Activated CD4-positive, alpha-beta T cell treated with anti-CD3 and anti-CD28 coated beads, Interleukin-2, amount 50 U/mL, for 24 hours (primary cell): ENCODE results near the gene C6.

Source experiments
- DNase-seq, 2 donors: peaks; one replicate each; pipeline ENCODE4 v3.0.0-alpha.2; 2020; ENCODE audit warnings: low read depth in 1 of 2, low spot score in 1 of 2

C6 gene

DNA sequence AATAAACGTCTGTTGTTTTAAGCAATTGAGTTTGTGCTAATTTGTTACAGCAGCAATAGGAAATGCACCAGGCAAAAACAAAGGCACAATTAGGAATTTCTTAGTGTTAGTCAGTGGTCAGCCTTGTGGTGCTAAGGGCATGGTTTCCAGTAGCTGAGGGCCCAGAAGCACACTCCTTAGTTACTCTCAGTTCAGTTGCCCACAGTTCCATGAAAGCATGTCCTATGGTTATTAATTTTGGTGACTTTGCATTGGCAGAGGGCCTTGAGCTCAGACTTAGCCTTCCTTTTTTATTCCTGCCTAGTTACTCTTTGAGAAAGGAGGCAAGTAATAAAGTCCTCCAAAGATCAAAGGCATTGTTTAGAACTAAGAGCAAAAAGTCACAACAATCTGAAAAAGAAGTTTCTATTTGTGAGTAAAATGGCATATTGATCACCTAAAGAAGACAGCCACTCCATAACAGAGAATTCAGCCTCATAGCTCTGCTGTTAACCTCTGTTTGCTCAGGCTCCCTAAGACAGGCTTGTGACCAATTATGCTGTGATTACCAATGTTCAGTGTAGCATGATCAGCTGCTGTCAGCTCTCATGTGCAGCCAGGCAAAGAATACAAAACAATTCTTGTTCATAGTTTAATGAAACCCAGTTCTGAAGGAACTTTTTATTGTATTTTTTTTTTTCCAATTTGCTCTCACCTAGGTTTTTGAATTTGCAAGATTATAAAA, 85.2 kb downstream of the C6 start:
- DNase-seq = no peak

DNA sequence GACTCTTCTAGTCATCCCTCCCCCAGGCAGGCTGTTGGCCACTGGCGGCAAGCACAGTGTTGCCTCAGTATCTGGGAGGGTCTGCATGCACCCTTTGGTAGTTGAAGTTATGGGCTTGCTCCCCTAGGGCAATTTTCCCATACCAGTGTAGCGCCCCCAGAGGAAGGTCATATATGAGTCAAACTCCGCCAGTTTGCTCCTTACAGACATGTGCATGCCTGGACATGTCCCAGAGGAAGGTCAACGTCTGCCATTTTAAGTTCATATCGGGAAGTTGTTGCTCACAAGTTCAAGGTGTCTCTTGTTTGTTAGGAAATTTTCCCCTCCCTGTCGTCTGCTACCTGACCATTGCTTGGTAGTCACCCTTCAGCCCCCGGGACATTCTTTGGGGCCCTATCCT, 90.9 kb downstream of the C6 start:
- no peak for DNase-seq

DNA sequence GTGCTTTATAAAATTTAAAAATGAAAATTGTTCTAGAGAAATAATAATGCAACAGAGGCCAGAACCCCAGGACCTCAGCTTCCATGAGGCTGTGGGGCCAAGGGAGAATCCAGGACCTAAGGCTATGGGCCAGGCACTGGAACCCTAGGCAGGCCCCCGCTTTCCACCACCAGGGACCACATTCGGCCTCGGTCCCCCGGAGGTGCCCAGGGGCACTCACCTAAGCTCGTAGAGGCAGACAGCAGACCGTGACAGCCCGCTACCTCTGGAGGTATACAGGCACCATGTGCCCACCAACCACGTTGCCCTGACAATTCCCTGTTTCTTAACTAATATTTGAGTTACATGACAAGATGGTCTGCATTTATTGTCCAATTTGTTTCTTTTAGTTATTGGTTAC, 92.7 kb downstream of the C6 start:
- DNase-seq = no peak

DNA sequence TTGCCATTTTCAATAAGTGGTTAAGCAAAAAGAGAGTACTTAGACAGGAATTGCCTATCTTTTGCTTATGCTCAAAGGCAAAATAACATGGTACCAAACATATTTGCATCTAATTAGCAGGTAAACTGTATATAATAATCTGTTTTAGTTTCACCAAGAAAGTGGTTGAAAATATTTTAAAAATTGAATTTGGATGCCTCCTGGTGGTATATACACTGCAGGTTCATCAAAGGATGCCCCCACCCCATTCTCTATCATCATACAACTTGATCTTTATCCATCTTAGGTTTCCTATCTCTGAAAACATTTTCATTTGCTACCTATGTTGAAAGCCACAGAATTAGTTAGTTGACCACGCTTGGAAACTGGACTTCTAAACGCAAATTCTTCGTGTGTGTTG, 95.2 kb downstream of the C6 start:
- no peak for DNase-seq

DNA sequence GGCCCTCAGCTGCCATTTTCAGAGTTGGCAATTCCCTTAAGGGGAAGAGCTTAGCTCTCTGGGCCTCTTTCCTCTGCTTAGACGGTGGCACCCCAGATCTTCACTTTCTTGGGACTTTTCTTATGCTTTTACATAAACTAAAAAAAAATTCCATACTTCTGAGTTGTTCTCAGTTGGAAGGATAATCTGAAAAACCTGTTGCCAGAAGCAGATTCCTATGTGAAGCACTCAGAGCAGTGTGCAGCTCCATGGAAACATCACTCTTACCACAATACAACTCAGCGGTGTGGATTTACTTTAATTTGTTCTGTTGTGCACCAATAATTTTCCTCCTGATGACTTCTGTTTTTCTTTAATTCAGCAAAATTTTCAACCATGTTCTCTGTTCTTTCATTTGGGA, 98.1 kb downstream of the C6 start:
- DNase-seq = no peak

DNA sequence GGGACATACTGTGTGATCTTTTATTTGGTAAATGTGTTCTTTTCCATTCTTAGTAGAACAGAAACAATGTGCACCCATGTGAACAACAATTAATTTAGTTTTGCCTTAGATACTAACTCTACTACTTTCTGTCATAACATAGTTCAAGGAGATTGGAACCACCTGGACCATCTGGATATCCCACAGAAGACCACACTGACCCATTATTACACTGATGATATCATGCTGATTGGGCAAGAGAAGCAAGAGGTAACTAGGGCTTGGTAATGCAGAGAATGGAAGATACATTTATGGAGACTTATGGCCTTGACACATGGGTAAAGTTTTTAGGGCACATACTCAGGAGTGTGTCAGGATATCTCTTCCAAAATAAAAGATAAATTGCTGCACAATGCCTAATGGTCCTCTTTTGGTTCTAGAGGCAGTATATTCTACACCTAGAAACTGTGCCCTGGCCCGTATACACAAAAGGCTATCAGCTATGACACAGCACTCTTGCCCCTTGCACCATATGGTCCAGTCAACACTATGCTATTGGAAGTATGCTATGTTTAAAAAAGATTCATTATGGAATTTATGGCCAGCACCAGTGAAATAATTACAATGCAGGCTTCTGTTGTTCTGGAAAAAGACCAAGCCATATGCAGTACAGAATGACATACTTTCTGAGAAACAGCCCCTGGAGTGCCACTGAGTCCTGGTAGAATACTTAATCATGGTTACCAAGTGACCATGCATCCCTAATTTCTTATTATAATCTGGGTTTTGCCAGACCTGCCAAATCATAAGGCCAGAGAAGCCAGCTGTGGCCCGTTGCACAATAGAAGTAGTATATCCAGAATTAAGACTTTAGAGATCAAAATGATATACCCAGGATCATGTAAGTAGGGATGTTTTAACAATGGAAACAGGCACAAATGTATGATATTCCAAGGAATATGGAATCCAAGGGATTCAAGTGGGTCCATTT, 100.6 kb downstream of the C6 start:
- DNase-seq = no peak

DNA sequence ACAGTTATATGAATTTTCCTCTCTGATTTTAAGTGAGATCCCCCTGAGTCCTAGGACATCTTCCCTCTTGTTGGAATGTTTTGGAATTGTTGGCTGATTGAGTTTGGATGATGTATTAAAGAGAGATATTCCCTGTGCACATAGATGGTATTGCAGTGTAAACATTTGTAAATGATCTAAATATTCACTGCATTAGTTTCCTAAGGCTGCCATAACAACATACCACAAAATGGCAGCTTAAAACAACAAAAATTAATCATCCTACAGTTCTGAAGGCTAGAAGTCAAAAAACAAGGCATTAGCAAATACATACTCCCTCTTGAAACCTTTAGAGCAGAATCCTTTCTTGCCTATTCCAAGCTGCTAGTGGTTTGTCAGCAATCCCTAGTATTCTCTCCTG, 104.1 kb downstream of the C6 start:
- no peak for DNase-seq

DNA sequence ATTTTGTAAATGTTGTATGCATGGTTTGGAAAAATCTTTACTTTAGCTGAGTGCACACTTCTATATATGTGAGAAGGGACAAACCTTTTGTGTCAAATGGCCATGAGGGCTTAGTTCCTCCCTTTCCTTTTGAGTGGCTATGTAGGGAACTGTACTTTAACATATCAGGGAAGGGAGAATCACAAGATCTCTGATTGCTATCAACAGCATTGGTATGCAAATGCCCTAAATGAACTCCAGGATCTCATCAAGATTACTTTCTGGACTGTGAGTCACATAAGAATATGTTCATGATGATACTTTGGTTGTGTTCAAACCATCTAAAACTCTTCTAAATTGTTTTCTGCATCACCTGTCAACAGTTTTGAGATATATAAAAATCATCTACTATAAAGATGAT, 111.0 kb downstream of the C6 start:
- no peak for DNase-seq

DNA sequence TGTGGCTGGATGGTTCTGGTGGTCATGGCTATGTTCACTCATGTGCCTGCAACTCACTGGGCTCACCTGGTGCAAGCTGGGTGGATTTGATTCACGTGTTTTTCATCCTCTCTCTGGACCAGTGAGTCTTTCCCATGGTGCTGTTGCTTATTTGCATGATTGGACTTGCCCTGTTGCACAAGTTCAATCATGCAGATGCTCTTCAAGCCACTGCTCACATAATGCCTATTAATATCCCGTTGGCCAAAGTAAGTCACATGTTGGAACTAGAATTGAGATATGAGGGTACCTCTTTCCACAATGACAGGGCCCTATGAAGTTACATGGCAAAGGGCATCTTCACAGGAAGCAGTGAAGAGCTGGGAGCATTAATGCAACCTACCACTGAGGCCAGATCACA, 115.7 kb downstream of the C6 start:
- no peak for DNase-seq

DNA sequence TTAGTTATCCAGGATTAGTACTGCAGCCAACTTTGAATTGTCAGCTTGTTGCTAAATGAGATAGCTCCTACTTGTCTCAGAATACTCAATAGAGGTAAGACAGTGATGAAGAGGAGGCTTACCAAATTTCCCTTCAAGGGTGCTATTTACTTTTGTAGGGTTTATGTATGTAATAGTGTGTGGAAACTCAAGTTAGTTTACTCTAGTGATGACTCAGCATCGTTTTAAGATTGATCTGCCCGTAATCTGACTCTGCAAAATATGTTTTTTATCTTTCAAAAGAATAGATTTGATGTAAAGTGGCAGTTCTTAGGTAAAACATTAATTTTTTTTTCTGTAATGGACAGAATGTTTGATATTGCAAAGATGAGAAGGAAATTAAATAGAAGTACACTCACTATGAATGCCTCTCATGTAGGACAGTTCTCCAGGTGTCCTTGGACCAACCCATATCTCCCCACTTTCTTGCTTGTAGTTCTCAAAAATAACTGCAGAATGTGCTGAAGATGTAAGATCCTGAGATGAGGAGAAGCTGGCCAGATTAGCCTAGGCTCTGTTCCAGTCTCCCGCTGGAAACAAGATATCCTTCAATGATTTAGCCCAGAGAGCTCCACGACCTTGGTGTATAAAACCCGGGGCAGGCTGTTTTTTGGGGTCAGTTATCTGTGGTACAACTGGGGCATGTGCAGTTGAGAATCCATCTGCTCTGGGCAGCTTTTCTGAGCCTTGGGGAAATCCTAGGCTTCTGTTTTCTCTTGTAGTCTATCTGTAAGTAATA, 117.8 kb downstream of the C6 start:
- DNase-seq = no peak

DNA sequence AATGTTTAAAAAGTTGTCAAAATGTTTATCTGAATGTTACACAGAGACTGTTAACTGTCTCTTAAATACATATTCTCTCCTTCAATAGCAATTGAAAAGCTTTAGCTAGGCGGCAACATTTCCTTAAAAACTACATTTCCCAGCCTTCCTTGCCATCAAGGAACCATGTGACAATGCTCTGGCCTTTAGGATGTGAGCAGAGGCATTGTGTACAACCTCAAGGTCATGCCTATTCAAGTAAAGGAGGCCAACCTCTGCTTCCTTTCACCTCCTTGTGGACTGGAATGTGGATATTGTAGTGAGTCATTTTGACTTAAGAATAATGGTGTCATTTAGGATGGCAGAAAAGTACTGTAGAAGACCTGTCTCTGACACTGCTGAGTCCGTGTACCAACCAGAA, 118.5 kb downstream of the C6 start:
- DNase-seq = no peak

DNA sequence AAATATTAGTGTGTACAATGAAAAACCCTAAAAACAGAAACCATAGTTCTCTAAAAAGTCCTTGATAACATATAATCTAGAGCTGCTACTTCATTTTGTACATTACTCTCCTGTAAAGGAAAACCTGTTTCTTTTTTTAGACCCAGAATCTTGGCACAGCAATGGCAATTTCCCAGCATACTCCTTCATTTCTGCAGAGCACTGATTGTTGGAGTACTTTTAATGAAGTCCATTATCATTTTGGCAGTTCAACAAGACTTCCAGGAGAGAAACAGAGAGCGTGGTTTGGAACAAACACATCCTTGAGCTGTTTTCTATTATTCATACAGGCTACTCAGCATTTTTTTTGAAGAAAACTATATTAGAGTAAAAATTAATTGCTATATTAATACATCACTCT, 119.5 kb downstream of the C6 start:
- DNase-seq = no peak
